22Rv1 (cell line): Measurements from ENCODE around the gene CABP7.

ENCODE experiments used
- ZFX ChIP-seq: fragments of 450-650 bp; IDR thresholded peaks from 2 replicates; pipeline ENCODE4 v1.6.1; 2017; ENCODE audit warnings: antibody characterized with exemption, borderline replicate concordance
- TF ChIP-seq, protein P1 (sequence below): fragments of 450-650 bp; IDR thresholded peaks from 2 replicates; pipeline ENCODE4 v1.5.1; 2017; ENCODE audit warnings: mild to moderate bottlenecking

DNA sequence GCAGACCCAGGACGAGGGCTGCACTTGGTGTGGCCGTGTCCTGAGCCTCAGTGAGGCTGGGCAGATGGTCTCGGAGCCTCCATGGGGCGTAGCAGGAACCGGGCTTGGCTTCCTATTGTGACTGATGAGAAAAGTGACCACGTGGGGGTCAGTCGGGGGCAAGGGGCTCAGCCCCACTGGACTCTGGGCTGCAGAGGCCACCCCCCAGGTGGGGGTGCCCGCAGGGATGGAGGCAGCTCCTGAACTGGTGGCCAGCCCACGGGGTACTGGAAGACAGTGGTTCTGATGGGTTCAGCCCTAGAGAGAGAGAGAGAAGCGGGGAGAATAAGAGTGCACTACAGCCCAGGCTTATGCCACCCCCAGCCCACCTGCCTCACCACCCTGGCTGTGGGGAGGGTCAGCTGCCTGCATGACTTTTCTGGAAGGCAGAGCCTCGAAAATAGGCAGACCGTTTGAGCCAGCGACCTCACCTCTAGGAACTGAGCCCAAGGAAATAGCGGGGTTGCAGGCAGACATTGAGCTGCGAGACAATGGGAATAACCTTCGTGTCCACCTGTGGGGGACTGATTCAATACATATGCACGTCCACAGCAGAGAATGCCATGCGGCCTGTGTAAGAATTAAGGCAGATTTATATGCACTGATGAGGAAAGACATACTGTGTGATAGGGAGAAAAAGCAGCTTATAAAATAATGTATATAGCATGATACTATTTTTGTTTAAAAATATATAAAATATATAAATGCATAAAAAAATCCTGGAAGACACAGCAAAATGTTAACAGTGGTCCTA, 11.5 kb downstream of the CABP7 start:
- TF ChIP-seq, protein P1, sequence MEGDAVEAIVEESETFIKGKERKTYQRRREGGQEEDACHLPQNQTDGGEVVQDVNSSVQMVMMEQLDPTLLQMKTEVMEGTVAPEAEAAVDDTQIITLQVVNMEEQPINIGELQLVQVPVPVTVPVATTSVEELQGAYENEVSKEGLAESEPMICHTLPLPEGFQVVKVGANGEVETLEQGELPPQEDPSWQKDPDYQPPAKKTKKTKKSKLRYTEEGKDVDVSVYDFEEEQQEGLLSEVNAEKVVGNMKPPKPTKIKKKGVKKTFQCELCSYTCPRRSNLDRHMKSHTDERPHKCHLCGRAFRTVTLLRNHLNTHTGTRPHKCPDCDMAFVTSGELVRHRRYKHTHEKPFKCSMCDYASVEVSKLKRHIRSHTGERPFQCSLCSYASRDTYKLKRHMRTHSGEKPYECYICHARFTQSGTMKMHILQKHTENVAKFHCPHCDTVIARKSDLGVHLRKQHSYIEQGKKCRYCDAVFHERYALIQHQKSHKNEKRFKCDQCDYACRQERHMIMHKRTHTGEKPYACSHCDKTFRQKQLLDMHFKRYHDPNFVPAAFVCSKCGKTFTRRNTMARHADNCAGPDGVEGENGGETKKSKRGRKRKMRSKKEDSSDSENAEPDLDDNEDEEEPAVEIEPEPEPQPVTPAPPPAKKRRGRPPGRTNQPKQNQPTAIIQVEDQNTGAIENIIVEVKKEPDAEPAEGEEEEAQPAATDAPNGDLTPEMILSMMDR: no peak
- TF ChIP-seq ZFX: no peak
